Superior temporal gyrus (tissue), 1 donor: ENCODE data around the gene BRSK1.

Experiments
- DNase-seq: peaks from one replicate; pipeline ENCODE4 v3.0.0-alpha.2; 2016; ENCODE audit errors: extremely low spot score

The BRSK1 gene

DNA sequence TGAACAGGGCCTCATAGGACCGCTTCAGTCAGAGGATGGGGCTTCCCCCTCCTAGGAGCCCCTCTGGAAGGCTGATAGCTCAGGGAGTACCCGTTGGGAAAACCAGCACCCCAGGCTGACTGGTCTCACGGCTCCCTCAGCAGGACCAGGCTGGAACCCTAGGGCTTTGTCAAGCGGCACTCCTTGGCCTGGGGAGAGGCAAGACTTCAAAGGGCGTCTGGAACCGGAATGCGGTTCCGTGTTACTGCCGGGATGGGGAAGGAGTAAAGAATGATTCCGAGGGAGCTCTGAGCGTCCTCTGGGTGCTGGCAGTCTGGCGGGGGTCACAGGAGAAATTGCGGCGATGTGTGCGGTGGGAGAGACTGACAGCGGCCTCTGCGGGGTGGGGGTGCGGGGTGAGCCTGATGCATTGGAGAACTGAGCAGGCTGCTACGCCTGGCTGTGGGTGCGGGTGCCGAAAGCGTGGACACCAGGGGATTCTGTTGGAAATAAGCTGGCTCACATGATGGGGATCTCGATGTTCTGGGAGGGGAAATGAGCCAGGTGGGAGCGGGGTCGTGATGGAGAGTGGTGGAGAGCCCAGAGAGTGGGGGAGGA, 68.8 kb downstream of the BRSK1 start:
- DNase-seq, result no peak

DNA sequence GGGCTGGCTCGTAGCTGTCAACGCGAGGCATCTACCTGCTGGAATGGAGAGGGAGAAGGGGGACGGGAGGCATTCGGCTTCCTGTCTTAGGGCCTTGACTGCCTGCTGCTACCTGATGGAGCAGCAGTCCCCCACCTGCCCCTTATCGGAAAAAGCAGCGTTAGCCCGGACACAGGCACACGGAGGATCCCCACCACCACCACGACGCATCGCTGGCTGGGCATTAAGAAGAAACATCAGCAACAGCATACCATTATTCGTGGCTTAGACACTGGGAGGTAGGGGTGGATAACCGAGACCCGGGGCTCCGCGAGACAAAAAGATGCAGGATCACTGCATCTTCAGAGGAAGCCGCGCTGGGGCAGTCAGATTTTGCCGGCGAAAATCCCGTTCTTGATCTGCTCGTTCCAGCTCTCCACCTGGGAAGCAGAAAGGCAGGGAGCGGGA, 69.6 kb downstream of the BRSK1 start:
- DNase-seq, result no peak

DNA sequence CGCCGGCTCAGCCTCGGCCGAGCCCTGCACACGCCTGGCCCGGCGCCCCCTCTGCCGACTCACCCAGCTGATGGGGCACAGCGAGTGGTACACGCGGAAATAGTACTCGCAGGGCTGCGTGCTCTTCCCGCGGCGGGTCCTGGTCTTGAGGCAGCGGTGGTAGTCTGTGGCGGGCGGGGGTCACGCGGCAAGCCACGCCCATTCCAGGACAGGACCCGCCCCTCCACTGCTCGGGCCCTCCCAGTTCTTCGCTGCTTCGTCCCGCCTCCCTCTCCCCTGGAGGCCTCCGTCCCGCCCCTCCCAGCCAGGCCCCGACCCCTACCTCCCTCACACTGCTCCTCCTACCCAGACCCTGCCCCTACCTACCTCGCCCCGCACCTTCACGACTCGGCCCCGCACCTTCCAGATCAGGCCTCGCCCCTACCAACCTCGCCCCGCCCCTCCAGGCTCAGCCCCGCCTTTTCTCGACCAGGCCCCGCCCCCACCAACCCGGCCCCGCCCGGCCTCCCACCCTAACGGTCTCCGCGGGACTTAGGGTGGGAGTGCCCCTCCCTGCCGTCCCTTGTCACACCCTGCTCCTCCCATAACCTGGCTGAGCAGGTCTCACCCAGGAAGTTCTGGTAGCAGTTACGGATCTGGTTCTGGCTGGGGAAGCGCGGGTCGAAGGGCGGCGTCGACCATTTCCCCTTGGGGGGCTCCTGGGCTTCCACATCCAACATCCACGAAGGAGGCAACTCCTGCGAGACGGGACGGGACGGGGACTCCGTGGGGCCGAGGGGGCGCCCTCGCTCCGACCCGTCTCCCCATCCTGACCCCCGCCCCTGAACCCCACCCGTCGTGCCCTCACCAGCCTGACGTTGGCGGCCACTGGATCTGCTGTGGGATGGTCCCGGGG, 70.3 kb downstream of the BRSK1 start:
- DNase-seq, result no peak

DNA sequence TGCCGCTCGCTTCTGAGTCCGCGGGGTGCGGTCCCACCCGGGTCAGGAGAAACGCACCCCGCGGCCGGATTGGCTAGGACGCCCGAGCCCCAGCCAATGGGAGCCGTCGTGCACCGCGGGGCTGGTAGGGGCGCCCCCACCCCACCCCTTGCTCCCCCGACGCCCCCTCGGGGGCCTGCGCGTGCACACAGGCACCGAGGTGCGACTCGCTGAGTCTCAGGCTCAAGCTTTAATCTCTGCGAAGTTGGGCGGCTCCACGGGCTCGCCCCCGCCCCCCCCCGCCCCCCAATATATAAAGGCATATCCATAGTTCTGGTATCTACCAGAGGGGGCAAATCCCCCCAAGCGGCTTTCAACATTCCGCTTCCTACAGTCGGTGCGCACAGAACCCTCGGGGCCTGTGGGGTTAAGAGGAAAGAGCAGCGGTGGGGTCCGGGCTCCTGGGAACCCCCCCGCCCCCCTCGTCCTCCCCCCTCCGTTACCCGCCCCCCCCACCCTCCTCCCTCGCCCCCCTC, 71.0 kb downstream of the BRSK1 start, which contains the start of gene COX6B2:
Gene COX6B2, minus strand, starts transcription at position 22 of the 515 bp plus-strand sequence. CDS start 198 bp downstream, outside the sequence.
- DNase-seq, result no peak

DNA sequence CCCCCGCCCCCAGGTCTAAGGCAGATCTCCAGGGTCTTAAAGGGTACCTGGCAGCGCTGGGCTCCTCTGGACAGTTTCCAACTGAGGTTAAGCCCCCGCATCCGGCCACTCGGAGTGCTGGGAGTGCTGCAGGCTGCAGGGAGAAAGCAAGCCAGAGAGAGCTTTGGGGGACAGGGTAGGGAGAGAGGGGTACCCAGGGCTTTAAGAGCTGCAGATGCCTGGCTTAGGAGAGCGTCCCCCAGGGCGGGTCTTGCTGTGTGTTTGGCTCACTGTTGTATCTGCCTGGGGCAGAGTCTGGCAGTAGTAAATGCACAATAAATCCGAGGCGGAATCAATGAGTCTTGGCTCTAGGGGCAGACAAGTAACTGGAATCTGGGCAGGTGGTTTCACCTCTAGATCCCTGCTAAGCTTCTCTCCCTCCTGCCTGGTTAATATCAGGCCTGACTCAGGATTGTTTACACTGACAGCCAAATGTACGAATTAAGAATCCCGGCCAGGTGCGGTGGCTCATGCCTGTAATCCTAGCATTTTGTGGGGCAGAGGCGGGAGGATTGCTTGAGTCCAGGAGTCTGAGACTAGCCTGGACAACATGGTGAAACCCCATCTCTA, 71.5 kb downstream of the BRSK1 start:
- no peak for DNase-seq

DNA sequence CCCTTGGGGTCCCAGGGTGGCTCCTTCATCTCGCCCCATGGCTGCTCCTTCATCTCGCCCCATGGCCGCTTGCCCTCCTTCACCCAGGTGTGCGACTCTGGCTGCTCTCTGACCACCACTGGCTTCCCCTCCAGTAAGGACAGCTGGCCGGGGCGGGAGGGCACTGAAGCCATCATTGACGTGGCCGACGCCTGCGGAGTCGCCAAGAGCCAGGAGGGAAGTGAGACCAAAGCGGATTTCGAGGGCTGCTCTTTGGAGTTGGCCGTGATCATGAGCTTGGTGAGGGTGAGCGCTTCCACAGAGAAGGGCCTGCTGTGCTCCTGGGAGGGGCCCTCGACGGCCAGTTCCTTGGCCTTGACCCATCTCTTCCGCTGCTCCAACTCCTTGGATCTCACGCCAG, 74.7 kb downstream of the BRSK1 start:
- no peak for DNase-seq

DNA sequence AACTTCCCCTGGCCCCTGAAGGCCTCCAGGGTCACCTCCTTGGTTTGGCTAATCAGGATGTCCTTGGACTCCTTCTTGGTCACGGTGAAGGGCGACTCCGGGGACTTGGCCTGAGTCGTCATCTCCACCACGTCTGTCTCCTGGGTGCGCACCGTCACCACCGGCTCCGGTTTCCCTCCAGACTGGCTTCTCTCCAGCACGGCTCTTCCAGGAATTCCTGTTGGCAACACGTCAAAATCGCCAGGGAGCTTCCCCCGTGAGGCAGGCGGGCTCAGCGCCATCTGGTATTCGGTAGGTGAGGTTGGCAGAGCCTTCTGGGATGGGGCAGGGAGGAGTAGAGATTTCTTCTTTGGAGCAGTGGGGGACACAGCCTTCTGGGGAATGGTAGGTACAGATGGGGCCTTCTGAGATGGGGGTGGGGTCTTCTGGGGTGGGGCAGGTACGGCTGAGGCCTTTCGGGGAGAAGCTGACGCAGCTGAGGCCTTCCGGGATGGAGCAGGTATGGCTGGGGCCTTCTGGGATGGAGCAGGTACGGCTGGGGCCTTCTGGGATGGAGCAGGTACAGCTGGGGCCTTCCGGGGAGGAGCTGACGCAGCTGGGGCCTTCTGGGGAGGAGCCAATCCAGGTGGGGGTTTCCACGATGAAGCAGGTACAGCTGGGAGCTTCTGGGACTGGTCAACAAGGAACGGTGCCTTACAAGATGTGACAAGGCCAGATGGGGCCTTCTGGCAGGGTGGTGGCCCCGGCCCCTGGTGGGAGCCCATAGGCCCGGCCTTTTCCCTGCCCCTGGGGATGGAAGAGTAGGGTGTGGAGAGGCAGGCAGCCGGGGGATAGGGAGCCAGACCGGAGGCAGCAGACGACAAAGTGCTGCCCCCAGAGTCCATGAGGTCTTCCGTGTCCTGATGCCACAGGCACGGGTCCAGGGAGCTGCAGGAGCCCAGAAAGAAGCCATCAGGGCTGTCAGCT, 75.4 kb downstream of the BRSK1 start:
- DNase-seq, result no peak

DNA sequence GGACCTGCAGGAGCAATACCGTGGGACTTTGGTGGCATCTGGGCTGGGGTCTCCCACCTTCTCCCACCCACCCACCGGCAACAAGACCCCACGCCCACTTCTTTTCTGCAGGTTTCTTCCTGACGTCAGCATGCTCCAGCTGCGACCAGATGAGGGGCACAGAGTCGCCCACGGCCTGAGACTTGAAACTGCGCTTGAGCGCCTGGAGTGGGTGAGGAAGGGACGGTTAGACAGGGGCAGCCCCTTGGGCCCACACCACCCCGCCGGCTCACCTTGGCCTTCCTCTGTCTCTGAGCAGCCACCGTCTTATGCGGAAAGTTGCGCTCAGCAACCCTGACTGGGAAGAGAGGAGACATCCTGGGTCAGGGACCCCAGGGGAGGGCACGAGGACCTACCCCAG, 77.1 kb downstream of the BRSK1 start:
- DNase-seq, result no peak
